ENCODE results near the gene SCAMP4.

DNA sequence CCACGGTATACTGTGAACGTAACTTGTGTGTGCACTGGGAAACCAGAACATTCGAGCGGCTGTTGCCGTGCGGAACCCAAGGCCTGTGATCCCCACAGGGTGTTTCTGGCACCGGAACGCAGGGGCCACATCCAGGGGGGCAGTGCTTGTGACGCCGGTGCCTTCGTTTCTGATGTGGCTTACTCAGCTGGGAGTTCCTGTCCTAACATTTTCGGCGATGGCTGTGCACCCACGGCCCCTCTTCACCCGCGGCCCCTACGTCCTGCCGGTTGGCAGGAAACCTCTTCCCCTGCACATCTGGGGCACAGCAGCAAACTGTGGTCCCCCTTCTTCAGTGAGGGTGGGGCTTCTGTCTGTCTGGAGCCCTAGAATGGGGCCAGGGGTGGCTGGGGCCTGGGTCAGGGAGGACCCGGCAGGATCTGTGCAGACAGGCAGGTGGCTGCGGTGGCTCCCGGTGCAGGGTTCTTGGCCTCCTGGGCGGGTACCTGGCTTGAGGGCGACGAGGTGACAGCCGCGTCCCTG is 61.9 kb downstream of the SCAMP4 start:
- TF ChIP-seq GATA2 (CRISPR knock-in tag; IDR thresholded peaks at IDR 0.05) (no peak), RXRA (IDR thresholded peaks at IDR 0.05; ENCODE audit: borderline replicate concordance, low read depth) (no peak), POLR2AphosphoS5 (IDR thresholded peaks at IDR 0.05; ENCODE audit: low read depth, low read length) (no peak), JUND (IDR thresholded peaks at IDR 0.05) (no peak), SMC3 (IDR thresholded peaks at IDR 0.05; ENCODE audit: low read depth, low read length) (no peak)
- TF ChIP-seq, protein P1, sequence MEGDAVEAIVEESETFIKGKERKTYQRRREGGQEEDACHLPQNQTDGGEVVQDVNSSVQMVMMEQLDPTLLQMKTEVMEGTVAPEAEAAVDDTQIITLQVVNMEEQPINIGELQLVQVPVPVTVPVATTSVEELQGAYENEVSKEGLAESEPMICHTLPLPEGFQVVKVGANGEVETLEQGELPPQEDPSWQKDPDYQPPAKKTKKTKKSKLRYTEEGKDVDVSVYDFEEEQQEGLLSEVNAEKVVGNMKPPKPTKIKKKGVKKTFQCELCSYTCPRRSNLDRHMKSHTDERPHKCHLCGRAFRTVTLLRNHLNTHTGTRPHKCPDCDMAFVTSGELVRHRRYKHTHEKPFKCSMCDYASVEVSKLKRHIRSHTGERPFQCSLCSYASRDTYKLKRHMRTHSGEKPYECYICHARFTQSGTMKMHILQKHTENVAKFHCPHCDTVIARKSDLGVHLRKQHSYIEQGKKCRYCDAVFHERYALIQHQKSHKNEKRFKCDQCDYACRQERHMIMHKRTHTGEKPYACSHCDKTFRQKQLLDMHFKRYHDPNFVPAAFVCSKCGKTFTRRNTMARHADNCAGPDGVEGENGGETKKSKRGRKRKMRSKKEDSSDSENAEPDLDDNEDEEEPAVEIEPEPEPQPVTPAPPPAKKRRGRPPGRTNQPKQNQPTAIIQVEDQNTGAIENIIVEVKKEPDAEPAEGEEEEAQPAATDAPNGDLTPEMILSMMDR (IDR thresholded peaks at IDR 0.05): no peak
- TF ChIP-seq, protein P2, sequence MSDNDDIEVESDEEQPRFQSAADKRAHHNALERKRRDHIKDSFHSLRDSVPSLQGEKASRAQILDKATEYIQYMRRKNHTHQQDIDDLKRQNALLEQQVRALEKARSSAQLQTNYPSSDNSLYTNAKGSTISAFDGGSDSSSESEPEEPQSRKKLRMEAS (IDR thresholded peaks at IDR 0.05; ENCODE audit: low read depth): no peak
- TF ChIP-seq, protein P3, sequence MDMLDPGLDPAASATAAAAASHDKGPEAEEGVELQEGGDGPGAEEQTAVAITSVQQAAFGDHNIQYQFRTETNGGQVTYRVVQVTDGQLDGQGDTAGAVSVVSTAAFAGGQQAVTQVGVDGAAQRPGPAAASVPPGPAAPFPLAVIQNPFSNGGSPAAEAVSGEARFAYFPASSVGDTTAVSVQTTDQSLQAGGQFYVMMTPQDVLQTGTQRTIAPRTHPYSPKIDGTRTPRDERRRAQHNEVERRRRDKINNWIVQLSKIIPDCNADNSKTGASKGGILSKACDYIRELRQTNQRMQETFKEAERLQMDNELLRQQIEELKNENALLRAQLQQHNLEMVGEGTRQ (IDR thresholded peaks at IDR 0.05; ENCODE audit: borderline replicate concordance, low read depth, low read length): no peak
